GM21825 (cell line): ENCODE measurements around the gene NR2F1-AS1.

Source experiments
- ATAC-seq: cut with Tn5 transposase; IDR thresholded peaks from one replicate; pipeline ENCODE4 v1.9.1; 2021; ENCODE audit warnings: mild to moderate bottlenecking, moderate library complexity; ENCODE audit not compliant: unreplicated experiment

Gene NR2F1-AS1

GRCh38 chr5:93436083-93436482 lies 144.9 kb downstream of the NR2F1-AS1 start:
- no peak for ATAC-seq

- ATAC-seq, result no peak
These were observed 147.6 kb downstream of the NR2F1-AS1 start for GRCh38 chr5:93433422-93433821.

GRCh38 chr5:93431250-93431649 lies 149.8 kb downstream of the NR2F1-AS1 start:
- ATAC-seq, result no peak

- no peak for ATAC-seq
These were observed 150.3 kb downstream of the NR2F1-AS1 start for GRCh38 chr5:93430673-93431199.

- ATAC-seq, result no peak
These were observed 150.9 kb downstream of the NR2F1-AS1 start for GRCh38 chr5:93430118-93430517.

- ATAC-seq, result no peak
These were observed 152.2 kb downstream of the NR2F1-AS1 start for GRCh38 chr5:93428868-93429267.

- ATAC-seq, result no peak
These were observed 153.7 kb downstream of the NR2F1-AS1 start for GRCh38 chr5:93427316-93427715.

- no peak for ATAC-seq
These were observed 155.9 kb downstream of the NR2F1-AS1 start for GRCh38 chr5:93425096-93425495.

- no peak for ATAC-seq
These were observed 157.7 kb downstream of the NR2F1-AS1 start for GRCh38 chr5:93423300-93423699.

- no peak for ATAC-seq
These were observed 158.3 kb downstream of the NR2F1-AS1 start for GRCh38 chr5:93422652-93423280.

- ATAC-seq, result no peak
These were observed 159.0 kb downstream of the NR2F1-AS1 start for GRCh38 chr5:93421987-93422401.

- no peak for ATAC-seq
These were observed 159.6 kb downstream of the NR2F1-AS1 start for GRCh38 chr5:93421468-93421867.

GRCh38 chr5:93417490-93417889 lies 163.5 kb downstream of the NR2F1-AS1 start:
- ATAC-seq, result no peak

GRCh38 chr5:93415819-93416218 lies 165.2 kb downstream of the NR2F1-AS1 start:
- ATAC-seq, result no peak

- no peak for ATAC-seq
These were observed 169.3 kb downstream of the NR2F1-AS1 start for GRCh38 chr5:93411716-93412115.

GRCh38 chr5:93409691-93410090 lies 171.3 kb downstream of the NR2F1-AS1 start:
- no peak for ATAC-seq

GRCh38 chr5:93407454-93407853 lies 173.6 kb downstream of the NR2F1-AS1 start:
- no peak for ATAC-seq

GRCh38 chr5:93406971-93407401 lies 174.0 kb downstream of the NR2F1-AS1 start:
- no peak for ATAC-seq

- no peak for ATAC-seq
These were observed 176.8 kb downstream of the NR2F1-AS1 start for GRCh38 chr5:93404246-93404645.

- ATAC-seq, result no peak
These were observed 177.7 kb downstream of the NR2F1-AS1 start for GRCh38 chr5:93403141-93403928.

GRCh38 chr5:93402451-93402850 lies 178.6 kb downstream of the NR2F1-AS1 start:
- no peak for ATAC-seq

GRCh38 chr5:93401634-93402213 lies 179.3 kb downstream of the NR2F1-AS1 start:
- ATAC-seq, result no peak
